Glomerular endothelial cell (primary cell): ENCODE results near the gene TENT4A. TPM values are rescaled to one million over a fixed set of nuclear protein-coding genes. Genes with fewer than 3 reads are reported as not detected.

Source experiments
- DNase-seq: peaks from one replicate; pipeline ENCODE4 v3.0.0-alpha.2; 2011; ENCODE audit warnings: low read depth, low spot score; ENCODE audit errors: extremely low read depth
- total RNA-seq: library from RNA; depleted of rRNA; stranded (reverse); fragments of >200 nt; gene quantifications from 2 replicates; pipeline ENCODE4 v1.2.3, GENCODE V29; 2015

The TENT4A gene
- total RNA-seq, 1 donor from 2014 or later = 22.7 TPM

DNA sequence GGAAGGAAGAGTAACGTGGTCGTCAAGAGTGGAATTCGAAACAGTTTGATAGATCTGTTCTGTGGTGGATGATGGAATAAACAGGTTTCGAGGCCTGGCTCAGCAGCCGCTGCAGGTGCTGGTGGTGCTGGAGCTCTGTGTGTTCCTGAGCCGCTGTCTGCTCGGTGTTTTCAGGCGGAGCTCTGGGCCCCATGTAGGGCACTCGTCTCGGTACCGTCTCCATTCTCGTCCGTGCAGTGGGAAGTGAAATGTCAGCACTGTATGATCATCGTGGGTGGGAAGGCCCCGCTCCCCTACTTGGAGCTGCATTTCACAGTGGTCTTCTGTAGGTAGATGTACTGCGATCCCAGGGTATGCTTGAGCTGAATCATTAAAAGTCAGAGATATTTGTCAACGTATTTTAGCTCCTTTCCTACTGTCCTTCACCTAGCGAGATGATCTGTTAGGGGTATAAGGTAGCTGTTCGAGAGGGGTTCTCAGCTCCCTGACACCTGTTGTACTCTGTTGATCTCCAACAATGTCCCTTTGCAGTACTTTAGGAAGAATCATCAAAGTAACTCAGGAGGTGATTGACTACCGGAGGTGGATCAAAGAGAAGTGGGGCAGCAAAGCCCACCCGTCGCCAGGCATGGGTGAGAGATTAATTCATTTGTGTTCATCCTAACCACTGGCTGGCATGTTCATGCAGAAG, 35.9 kb downstream of the TENT4A start:
- no peak for DNase-seq

DNA sequence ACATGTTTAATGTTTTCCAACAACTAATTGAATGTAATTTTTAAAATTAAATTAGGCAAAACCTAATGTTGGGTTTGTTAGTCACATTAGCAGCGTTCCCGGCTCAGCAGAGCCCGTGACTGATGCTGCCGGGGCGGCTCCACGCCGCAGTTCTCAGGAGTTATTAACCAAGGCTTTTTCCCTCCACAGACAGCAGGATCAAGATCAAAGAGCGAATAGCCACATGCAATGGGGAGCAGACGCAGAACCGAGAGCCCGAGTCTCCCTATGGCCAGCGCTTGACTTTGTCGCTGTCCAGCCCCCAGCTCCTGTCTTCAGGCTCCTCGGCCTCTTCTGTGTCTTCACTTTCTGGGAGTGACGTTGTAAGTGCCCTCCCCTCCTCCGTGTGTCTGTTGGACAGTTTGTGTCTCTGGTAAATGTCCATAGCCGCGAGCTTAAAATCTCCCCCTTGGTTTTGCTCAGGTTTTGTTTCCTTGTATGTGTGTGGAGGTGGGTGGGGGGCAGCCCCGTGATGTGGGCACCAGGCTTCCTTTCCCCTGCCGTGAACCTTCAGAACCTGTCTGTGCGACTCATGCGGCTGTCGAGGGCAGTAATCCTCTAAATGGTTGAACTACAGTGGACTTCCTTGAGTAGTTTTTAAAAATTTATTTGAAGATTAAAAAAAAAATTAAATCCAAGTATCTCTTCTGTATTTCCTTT, 37.1 kb downstream of the TENT4A start:
- DNase-seq = no peak

DNA sequence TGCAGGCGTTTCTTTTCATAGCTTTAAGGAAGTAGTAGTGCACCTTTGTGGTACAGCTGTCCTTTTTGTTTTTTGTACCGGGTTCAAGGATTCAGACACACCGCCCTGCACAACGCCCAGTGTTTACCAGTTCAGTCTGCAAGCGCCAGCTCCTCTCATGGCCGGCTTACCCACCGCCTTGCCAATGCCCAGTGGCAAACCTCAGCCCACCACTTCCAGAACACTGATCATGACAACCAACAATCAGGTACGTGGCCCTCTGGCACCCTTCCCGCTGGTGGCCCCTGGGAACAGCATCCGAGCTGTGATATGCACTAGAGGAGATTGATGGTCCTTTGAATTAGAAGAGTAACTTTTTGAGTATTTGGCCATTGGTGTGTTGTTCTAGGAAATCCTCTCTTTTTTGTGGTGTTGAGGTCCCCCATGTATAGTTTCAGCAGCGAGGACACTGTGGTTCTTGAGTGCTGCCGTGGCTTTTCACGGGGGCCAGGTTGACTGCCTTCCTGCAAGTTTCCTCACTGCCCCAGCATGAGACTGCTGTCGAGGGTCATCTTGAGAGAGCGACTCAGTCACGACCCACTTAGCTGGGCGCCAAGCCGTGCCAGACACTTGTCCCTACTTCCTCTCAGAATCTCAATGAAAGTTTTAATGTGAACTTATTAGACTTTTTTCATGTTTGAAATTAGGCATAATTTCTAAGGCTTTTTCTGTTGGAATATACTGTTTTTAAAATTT, 37.9 kb downstream of the TENT4A start:
- no peak for DNase-seq

DNA sequence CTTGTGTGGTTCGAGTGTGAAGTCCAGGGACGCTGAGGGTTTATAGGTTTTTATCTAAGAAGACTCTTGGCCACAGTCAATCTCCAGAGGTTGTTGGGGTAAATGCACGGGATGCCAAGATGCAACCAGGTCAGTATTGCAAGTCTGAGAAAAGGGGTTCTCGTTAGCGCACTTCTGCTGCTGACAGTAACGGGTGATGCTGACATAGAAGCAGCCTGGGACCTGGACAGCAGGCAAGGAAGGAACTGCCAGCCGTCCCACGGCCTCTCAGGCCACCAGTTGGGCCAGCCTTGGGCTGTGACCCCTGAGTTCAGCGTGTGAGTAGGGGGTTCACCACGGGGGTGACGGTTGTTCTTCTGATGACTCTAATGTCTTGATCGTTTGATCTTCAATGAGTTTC, 39.0 kb downstream of the TENT4A start:
- no peak for DNase-seq

DNA sequence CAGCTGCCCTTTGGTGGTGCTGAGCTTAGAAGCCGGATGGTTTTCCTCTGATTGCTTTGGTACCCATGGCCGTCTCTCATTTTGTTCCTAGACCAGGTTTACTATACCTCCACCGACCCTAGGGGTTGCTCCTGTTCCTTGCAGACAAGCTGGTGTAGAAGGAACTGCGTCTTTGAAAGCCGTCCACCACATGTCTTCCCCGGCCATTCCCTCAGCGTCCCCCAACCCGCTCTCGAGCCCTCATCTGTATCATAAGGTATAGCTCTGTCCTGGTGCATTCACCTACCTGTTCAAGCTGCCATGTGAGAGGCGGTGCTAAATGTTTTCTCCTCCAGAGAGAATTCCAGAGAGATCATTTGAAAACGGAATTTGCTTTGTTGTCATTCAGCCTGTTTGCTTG, 39.5 kb downstream of the TENT4A start:
- no peak for DNase-seq

DNA sequence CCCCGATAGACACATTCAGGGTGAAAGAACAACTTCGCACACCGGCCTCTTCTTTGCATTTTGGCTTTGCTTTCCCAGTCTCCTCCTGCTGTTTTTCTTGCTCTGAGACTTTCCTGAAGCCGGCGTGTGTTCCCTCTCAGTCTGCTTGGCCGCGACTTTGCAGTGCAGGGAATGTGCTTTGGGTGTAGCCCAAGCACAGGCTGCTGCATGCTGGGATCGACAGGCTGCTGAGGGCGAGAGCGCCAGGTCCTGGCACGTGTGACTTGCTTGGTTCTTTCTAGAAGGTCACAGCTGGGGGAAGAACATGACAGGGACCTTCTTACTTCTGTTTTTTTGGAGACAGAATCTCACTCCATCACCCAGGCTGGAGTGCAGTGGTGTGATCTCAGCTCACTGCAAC, 40.6 kb downstream of the TENT4A start:
- no peak for DNase-seq

DNA sequence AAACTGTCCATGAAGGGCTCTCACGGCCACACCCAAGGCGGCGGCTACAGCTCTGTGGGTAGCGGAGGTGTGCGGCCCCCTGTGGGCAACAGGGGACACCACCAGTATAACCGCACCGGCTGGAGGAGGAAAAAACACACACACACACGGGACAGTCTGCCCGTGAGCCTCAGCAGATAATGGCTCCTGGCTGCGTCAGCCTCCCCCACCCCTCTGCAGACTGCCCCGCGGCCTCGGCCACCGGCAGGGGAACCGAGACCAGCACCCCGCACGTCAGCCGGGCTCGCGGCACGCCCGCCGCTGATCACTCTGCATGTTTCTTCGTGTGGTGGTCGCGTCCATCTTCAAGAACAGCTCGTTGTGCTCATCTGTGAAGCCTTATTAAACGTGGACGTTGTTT, 41.5 kb downstream of the TENT4A start:
- no peak for DNase-seq

DNA sequence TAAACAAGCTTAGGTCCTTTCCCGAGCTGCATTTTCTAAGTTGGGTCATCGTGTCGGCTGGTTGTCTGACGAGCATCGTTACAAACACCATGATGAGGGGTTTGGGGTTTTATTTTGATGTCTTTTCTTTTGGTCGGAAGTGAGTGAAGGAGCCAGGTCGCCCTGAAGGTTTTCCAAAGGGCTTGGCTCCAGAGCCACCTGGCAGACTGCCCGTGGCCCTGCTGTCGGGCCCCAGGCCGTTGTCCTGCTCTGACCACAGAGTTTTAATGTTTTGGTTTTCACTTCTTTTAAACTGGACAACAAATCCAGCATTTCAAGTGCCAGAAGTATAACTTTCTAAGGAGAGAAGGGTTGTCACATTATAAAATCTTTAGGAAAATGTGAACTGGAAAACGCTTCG, 42.3 kb downstream of the TENT4A start:
- DNase-seq = no peak

DNA sequence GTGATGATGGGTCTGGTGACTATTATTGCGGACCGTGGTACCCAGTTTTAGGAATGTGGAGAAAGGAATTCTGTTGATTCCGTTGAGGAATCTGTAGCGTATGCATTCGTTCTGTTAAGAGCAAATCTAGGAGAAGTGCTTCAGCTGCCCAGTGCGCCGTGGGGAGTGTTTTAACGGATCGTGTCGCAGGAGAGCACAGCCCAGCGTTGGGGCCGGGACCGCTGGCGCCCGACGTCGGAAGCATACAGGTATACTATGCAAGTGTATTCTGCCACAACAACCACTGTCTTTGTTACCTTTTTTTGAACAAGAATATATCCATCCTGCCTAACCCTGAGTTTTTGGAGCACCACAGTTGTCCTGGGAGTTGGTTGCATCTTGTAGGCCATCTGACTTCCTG, 42.7 kb downstream of the TENT4A start:
- DNase-seq = no peak

DNA sequence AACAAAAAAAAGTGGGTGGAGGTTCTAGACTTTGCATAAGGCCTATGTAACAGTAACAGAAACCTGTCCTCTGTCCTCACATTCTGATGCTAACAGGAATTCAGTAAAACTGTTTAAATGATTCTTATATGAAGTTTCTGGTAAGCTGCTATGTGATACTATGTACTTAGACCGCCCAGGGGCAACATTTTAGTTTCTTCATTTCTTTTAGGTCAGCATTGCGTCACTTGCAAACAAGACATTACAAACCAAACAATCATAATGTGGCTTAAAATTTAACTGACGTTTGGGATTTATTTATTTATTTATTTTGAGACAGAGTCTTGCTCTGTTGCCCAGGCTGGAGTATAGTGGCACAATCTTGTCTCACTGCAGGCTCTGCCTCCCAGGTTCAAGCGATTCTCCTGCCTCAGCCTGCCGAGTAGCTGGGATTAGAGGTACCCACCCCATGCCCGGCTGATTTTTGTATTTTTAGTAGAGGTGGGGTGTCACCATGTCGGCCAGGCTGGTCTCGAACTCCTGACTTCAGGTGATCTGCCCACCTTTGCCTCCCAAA, 44.3 kb downstream of the TENT4A start:
- no peak for DNase-seq

DNA sequence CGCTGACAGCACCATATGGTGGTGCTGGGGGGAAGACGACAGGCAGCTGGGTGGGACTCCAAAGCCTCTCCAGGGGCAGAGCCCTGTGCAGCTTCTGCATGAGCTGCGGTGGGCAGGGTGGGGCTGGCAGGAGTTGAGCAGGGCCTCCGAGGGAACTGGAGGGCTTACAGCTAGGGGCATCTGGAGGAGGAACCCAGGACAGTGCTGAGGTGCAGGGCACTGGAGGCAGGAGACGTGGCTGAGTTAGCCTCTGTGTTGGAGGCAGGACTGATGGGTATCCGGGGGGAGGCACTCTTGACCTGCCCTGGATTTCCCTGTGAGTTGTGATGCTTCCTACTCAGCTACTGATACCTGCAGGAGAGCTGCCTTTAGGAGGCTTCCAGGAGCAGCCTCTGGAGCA, 45.0 kb downstream of the TENT4A start:
- no peak for DNase-seq

DNA sequence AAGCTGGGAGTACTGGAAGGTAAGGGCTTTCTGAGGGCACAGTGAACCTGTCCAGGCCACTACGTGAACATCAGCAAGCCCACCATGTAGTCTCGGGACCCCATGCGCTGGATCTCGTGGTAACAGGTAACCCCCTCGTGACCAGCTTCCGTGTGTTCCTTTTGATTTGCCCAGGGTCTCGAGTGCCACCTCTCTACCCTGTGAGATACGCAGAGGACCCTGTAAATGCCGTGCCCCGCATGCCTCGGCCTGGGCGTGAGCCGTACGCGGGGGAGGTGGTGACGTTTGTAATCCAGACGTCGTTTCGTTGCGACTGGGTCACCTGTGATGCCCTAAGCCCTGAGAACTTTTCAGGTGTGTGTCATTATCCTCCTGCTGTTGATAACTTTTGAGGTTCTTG, 45.5 kb downstream of the TENT4A start:
- no peak for DNase-seq

DNA sequence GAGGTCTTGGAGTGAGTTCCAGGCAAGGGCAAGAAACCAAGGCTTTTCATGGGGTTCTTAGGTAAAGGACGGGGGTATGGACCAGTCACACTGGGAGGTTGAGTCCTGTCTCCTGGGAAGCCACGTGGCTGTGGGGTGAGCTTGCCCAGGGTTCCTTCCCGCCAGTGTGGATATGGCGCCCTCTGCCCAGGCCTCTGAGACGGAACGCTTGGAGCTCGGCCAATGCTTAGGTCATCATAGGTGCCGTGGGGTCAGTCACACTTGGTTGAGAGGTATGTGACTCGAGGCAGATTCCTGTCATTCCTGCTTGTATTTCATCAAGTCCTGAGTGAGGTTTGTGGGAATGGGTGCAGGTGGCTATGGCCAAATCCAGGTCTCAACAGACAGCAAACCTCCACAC, 46.2 kb downstream of the TENT4A start:
- no peak for DNase-seq

DNA sequence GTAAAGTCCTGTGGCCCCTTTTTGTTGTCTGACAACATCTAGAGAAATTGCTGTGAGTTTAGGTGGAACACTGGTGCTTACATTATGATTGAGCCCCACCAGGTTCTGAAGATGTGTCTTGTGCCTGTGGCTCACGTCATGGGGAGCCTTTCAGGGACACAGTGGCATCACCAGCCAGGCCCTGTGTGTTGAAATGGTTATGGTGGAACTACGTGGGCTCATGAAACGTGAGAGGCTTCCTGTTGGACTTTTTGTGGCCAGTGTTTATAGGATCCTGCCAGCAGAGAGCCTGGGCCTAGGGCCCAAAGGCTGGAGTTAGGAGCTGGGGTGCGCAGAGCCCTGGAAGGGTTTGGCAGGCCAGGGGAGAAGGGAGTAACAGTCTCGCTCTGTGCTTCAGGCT, 46.8 kb downstream of the TENT4A start:
- DNase-seq = no peak

DNA sequence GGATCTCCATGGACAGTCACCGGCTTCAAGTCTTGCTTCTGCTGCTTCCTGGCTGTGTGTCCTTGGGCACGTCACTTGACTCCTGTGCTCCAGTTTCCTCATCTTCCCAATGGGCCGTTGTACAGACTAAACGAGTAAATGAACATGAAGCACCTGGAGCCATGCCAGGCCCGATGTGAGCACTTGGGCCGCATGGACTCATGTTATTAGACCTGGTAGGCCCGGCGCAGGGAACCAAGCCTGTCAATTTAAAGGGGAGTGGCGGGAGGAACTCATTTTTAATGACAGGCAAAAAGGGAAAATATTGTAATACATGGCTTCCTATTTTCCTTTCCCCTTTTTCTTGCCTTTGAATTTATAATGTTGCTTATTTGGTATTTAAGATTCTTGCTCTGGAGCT, 47.5 kb downstream of the TENT4A start:
- no peak for DNase-seq

DNA sequence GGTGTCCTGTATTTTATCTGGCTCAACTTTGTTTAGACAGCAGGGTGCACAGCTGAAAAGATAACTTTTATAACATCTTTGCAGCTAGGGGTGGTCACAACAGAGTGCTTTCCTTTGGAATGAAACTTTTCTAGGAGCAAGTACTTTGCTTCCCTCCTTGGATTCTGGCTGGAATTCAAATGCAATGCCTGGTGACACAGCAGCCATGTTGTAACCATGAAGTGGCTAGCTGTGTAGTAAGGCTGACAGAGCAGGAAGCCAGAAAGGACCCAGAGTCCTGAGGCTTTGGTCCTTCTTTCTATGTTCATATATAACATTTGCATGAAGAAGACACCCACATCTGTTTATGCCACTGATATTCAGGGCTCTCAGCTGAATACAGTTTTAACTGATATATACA, 48.1 kb downstream of the TENT4A start:
- DNase-seq = no peak

DNA sequence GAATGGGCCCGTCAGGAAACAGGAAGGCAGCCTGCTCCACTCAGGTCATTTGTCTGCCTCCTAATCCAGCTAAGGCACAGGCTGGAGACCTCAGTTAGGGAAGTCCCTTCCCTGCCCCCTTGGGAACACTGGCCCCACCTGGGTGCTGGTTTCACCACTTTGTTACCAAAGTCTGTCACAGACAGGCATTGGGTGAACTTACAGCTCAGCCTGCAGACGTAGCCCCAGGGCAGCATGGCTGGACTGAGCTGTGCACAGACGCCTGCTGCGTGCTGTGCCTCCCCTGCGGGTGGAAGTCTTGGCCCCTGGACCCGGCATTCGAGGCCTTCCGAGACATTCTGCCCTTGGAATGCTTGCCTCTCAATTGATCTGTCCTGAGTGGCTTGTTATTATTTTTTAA, 48.9 kb downstream of the TENT4A start:
- no peak for DNase-seq

DNA sequence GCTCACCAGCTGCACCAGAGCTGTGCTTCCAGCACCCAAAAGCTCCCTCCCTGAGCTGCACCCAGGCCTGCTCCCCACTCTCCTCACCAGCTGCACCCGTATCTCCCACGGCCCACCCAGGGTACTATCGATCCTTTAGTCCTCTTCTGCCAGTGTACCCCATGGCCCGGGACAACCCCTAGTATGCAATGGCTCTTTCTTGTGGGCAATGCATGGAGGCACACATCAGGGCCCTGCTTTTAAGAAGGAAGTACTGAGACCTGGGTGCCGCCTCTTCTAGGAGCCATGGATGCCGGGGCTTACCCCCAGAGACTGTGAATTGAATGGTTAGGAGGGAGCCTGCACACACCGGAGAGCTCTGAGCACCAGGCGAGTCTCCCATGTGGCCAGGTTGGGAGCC, 49.5 kb downstream of the TENT4A start:
- no peak for DNase-seq

DNA sequence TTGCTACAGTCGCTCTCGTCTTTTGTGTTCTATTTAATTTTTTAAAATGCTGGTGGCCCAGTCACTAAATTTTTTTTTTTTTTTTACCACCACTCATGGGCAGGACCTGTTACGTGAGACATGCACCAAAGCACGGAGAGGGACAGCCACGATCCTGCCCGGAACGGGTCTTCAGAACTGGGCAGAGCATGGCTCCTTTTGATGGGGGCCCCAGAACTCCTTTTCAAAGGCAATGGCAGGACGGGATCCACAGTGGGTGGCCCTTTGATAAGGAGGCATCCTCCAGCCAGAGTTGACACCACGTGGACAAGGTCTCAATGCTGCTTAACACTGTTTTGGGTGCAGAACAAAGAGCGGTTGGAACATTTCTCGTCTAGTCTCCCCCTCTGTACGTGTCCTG, 50.0 kb downstream of the TENT4A start:
- DNase-seq = no peak

DNA sequence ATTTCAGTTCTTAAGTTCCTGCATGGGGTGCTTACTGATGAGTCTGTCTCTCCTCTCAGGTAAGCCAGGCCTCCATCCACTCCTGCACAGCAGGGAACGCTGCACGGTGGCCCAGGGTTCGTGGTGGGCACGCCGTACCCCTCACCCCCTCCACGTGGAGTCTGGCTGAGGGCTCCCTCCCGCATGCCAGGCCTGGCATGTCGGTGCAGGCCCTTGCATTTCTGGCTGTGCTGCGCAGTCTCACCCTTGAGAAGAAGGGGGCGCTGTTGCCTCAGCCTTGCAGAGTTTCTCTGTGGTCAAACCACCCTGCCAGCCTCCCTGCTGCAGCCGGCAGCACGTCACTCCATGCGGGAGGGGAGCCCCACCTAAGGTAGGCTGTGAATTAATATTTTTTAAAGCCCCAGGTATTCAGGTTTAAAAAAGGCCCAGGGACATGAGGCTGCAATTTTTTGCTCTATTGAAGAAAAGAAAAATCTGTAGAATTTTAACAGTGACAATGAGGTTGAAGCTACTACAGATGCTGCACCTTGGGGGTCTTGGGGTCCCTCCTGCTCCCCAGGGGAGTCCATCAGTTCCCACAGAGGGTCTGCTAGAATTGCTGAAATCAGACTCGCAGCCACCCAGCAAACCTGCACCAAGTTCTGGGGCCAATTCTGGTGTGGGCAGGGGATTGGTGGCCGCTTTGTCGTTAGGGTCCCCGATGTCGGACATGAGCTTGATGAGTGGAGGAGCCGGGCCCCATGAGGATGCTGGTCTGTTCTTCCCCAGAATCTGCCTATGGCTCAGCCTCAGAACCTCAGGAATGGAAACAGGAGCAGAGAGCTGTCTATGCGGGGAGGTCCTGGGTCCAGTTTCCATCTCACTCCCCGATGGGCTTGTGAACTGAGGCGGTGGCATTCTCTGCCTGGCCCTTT, 52.6 kb downstream of the TENT4A start:
- no peak for DNase-seq

DNA sequence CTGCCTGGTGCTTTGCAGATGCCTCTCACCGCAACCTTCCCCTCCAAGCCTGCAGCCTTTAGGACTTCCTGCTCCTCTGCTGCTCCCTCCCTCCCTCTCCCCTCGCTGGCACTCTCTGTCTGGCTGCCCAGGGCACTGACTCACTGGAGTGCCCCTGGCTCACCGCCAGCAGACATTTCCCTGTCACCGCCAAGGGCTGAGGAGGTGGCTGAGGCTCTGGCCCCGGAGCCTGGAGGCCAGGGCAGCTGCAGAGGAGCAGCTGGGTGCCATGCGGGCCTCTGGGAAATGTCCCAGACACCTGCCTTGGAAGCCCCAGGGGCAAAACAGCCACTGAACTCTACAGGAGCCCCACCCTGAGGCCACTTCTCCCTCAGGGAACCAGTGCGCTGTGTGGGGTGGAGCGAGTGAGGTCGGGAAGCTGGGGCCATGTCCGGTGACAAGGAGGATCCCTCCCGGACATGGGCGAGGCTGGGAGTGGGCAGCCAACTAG, 53.4 kb downstream of the TENT4A start:
- peak; percentile 22 for DNase-seq
